AG09309 (cell line): ENCODE measurements around the gene CWC27.

Experiments used
- DNase-seq: peaks from one replicate; pipeline ENCODE4 v3.0.0-alpha.2; 2010; ENCODE audit warnings: low read depth
- H3K4me3 ChIP-seq: 2 replicates; pipeline ENCODE4 v1.5.1; 2011; ENCODE audit warnings: mild to moderate bottlenecking, low read depth, low read length, moderate library complexity; ENCODE audit not compliant: control insufficient read depth
- CTCF ChIP-seq: IDR thresholded peaks from 2 replicates; pipeline ENCODE4 v1.5.1; 2011; ENCODE audit warnings: mild to moderate bottlenecking, low read depth, low read length, inconsistent platforms; ENCODE audit not compliant: insufficient read depth, control insufficient read depth; ENCODE audit errors: missing control alignments

CWC27 gene

GRCh38 chr5:64952951-64953673 lies 184.4 kb downstream of the CWC27 start:
- H3K4me3 ChIP-seq = no peak overlapping the region
- TF ChIP-seq CTCF = no peak

GRCh38 chr5:64954518-64954917 lies 185.8 kb downstream of the CWC27 start:
- TF ChIP-seq CTCF = no peak
- no peak overlapping the region for H3K4me3 ChIP-seq
- no peak for DNase-seq

More at GRCh38 chr5:64952951-64953673, 184.4 kb downstream of the CWC27 start:
- no peak for DNase-seq

GRCh38 chr5:64958757-64959391 lies 190.1 kb downstream of the CWC27 start:
- TF ChIP-seq CTCF = peak; percentile 58
- H3K4me3 ChIP-seq = no peak overlapping the region
- DNase-seq = peak; percentile 18

GRCh38 chr5:64963278-64963677 lies 194.5 kb downstream of the CWC27 start:
- H3K4me3 ChIP-seq = no peak overlapping the region
- DNase-seq = no peak
- TF ChIP-seq CTCF = no peak

GRCh38 chr5:64968591-64969110 lies 199.9 kb downstream of the CWC27 start:
- TF ChIP-seq CTCF = no peak
- DNase-seq = no peak
- H3K4me3 ChIP-seq = no peak overlapping the region

- TF ChIP-seq CTCF = no peak
Observed at GRCh38 chr5:64969578-64969977, 200.8 kb downstream of the CWC27 start.

More at GRCh38 chr5:64969578-64969977, 200.8 kb downstream of the CWC27 start:
- DNase-seq = no peak
- H3K4me3 ChIP-seq = no peak overlapping the region
